SK-N-SH treated with all-trans-retinoic acid at 6 μM for 48 hours (cell line): ENCODE data around the gene KSR2.

Experiments used
- ATAC-seq: fragments of 200-7000 bp; cut with Tn5 transposase; 3 replicates; pipeline ENCODE4 v1.9.1; 2020; ENCODE audit warnings: mild to moderate bottlenecking, moderate library complexity
- ARNTL ChIP-seq: fragments of 450-650 bp; formaldehyde crosslinking; IDR thresholded peaks from 2 replicates; pipeline ENCODE4 v1.5.0; 2020; ENCODE audit warnings: low read depth, mild to moderate bottlenecking, moderate library complexity, borderline replicate concordance
- BACH2 ChIP-seq: fragments of 250-450 bp; sonication (Bioruptor Pico); IDR thresholded peaks from 2 replicates; pipeline ENCODE4 v1.9.0; 2021; ENCODE audit warnings: mild to moderate bottlenecking, borderline replicate concordance
- CREB5 ChIP-seq: fragments of 250-450 bp; sonication (Bioruptor Pico); IDR thresholded peaks from 2 replicates; pipeline ENCODE4 v1.5.1; 2020; ENCODE audit warnings: low read depth, mild to moderate bottlenecking, moderate library complexity
- CSRNP3 ChIP-seq: fragments of 250-450 bp; sonication (Bioruptor Pico); IDR thresholded peaks from 2 replicates; pipeline ENCODE4 v1.5.1; 2021; ENCODE audit warnings: mild to moderate bottlenecking, moderate library complexity
- ESRRG ChIP-seq: fragments of 250-450 bp; sonication (Bioruptor Pico); IDR thresholded peaks from 2 replicates; pipeline ENCODE4 v1.6.1; 2021; ENCODE audit warnings: mild to moderate bottlenecking
- GLIS3 ChIP-seq: fragments of 250-450 bp; sonication (Bioruptor Pico); IDR thresholded peaks from 2 replicates; pipeline ENCODE4 v1.5.0; 2020; ENCODE audit warnings: mild to moderate bottlenecking, moderate library complexity
- ISL1 ChIP-seq: fragments of 250-450 bp; sonication (Bioruptor Pico); IDR thresholded peaks from 2 replicates; pipeline ENCODE4 v2.1.2; 2022; ENCODE audit warnings: mild to moderate bottlenecking, moderate library complexity
- OSR1 ChIP-seq: fragments of 250-450 bp; sonication (Bioruptor Pico); IDR thresholded peaks from 2 replicates; pipeline ENCODE4 v1.8.0; 2022; ENCODE audit warnings: moderate library complexity, mild to moderate bottlenecking, inconsistent platforms
- PATZ1 ChIP-seq: fragments of 250-450 bp; sonication (Bioruptor Pico); IDR thresholded peaks from 2 replicates; pipeline ENCODE4 v1.8.0; 2020; ENCODE audit warnings: mild to moderate bottlenecking, moderate library complexity, borderline replicate concordance
- POU6F1 ChIP-seq: fragments of 250-450 bp; sonication (Bioruptor Pico); IDR thresholded peaks from 2 replicates; pipeline ENCODE4 v1.8.0; 2021; ENCODE audit warnings: low read depth, mild to moderate bottlenecking, moderate library complexity, borderline replicate concordance
- PPARA ChIP-seq: fragments of 250-450 bp; sonication (Bioruptor Pico); IDR thresholded peaks from 2 replicates; pipeline ENCODE4 v1.5.0; 2020; ENCODE audit warnings: mild to moderate bottlenecking, borderline replicate concordance
- RARB ChIP-seq: fragments of 250-450 bp; sonication (Bioruptor Pico); IDR thresholded peaks from 2 replicates; pipeline ENCODE4 v1.8.0; 2021; ENCODE audit warnings: mild to moderate bottlenecking, moderate library complexity
- TCF4 ChIP-seq: fragments of 250-450 bp; sonication (Bioruptor Pico); IDR thresholded peaks from 2 replicates; pipeline ENCODE4 v1.8.0; 2021; ENCODE audit warnings: mild to moderate bottlenecking, moderate library complexity, borderline replicate concordance
- TOX ChIP-seq: fragments of 250-450 bp; sonication (Bioruptor Pico); IDR thresholded peaks from 2 replicates; pipeline ENCODE4 v1.8.0; 2021; ENCODE audit warnings: mild to moderate bottlenecking, moderate library complexity, borderline replicate concordance
- TSHZ2 ChIP-seq: fragments of 250-450 bp; sonication (Bioruptor Pico); IDR thresholded peaks from 2 replicates; pipeline ENCODE4 v1.5.0; 2020; ENCODE audit warnings: mild to moderate bottlenecking, moderate library complexity
- ZC3H10 ChIP-seq: fragments of 250-450 bp; sonication (Bioruptor Pico); IDR thresholded peaks from 2 replicates; pipeline ENCODE4 v1.5.1; 2021; ENCODE audit warnings: mild to moderate bottlenecking, moderate library complexity
- ZFP3 ChIP-seq: fragments of 250-450 bp; sonication (Bioruptor Pico); IDR thresholded peaks from 2 replicates; pipeline ENCODE4 v1.5.0; 2020; ENCODE audit warnings: mild to moderate bottlenecking, moderate library complexity
- ZFP30 ChIP-seq: fragments of 450-650 bp; formaldehyde crosslinking; IDR thresholded peaks from 2 replicates; pipeline ENCODE4 v1.5.0; 2022; ENCODE audit warnings: mild to moderate bottlenecking, moderate library complexity
- ZNF565 ChIP-seq: fragments of 450-650 bp; formaldehyde crosslinking; conservative IDR thresholded peaks from 2 replicates; pipeline ENCODE4 v1.5.0; 2020; ENCODE audit warnings: low read depth, mild to moderate bottlenecking, moderate library complexity
- ZNF70 ChIP-seq: fragments of 450-650 bp; formaldehyde crosslinking; IDR thresholded peaks from 2 replicates; pipeline ENCODE4 v1.5.0; 2020; ENCODE audit warnings: mild to moderate bottlenecking, moderate library complexity
- ZNF8 ChIP-seq: fragments of 450-650 bp; formaldehyde crosslinking; IDR thresholded peaks from 2 replicates; pipeline ENCODE4 v1.5.0; 2020; ENCODE audit warnings: mild to moderate bottlenecking, moderate library complexity

Gene KSR2

GRCh38 chr12:117596968-117597367, 371.8 kb downstream of the KSR2 start:
- TF ChIP-seq ARNTL (no peak), PPARA (CRISPR knock-in tag) (no peak), ISL1 (no peak), RARB (CRISPR knock-in tag) (no peak), ESRRG (no peak), ZFP30 (no peak)
- no peak for ATAC-seq

GRCh38 chr12:117595751-117596150, 373.0 kb downstream of the KSR2 start:
- no peak for TF ChIP-seq GLIS3 (CRISPR knock-in tag)
- TF ChIP-seq ISL1: no peak
- no peak for TF ChIP-seq RARB (CRISPR knock-in tag)
- TF ChIP-seq ZC3H10: no peak
- no peak for TF ChIP-seq ZNF565
- TF ChIP-seq ZNF70 (CRISPR knock-in tag): no peak
- no peak for TF ChIP-seq PPARA (CRISPR knock-in tag)
- TF ChIP-seq TOX (CRISPR knock-in tag): no peak
- TF ChIP-seq ZNF8 (CRISPR knock-in tag): no peak
- TF ChIP-seq PATZ1 (CRISPR knock-in tag): no peak
- no peak for TF ChIP-seq OSR1 (CRISPR knock-in tag)
- no peak for TF ChIP-seq ZFP3 (CRISPR knock-in tag)
- no peak for TF ChIP-seq ZFP30
- no peak for TF ChIP-seq CREB5 (CRISPR knock-in tag)
- no peak for ATAC-seq

GRCh38 chr12:117594481-117594880, 374.3 kb downstream of the KSR2 start:
- TF ChIP-seq GLIS3 (CRISPR knock-in tag) (no peak), BACH2 (CRISPR knock-in tag) (no peak), RARB (CRISPR knock-in tag) (no peak), ISL1 (no peak), ESRRG (no peak), TCF4 (no peak), POU6F1 (CRISPR knock-in tag) (no peak), TSHZ2 (no peak), CREB5 (CRISPR knock-in tag) (no peak), ZFP3 (CRISPR knock-in tag) (no peak), CSRNP3 (CRISPR knock-in tag) (no peak), OSR1 (CRISPR knock-in tag) (no peak), ZC3H10 (no peak), PPARA (CRISPR knock-in tag) (no peak), ZNF8 (CRISPR knock-in tag) (no peak), ZFP30 (no peak), PATZ1 (CRISPR knock-in tag) (no peak), ZNF70 (CRISPR knock-in tag) (no peak)
- ATAC-seq: no peak
